Common myeloid progenitor, CD34-positive (primary cell): ENCODE results near the gene PSMA6.
A peak's percentile ranks its signal among the peaks of the same experiment; 100 is the strongest.

Experiments
- CTCF ChIA-PET: fragments of 350-600 bp; sonication (Branson Sonifier 250); formaldehyde crosslinking; loops from one replicate; lab custom pipeline; 2021; ENCODE audit warnings: antibody characterized with exemption; lab: Charles Lee
- POLR2A ChIA-PET: fragments of 350-600 bp; sonication (Branson Sonifier 250); formaldehyde crosslinking; loops from one replicate; lab custom pipeline; 2021; ENCODE audit warnings: antibody characterized with exemption; lab: Charles Lee
- DNase-seq, 3 donors: peaks; one replicate each; pipeline versions ENCODE4 v3.0.0 to v3.0.0-alpha.2; 2013
- H3K27ac ChIP-seq, 2 experiments: 1 replicate in 1 of 2; 2 replicates in 1 of 2; pipeline ENCODE4 v1.7.0; 2013; ENCODE audit warnings: inconsistent platforms in 2 of 2, low read length in 2 of 2, mild to moderate bottlenecking in 2 of 2, low read depth in 1 of 2, moderate library complexity in 1 of 2; ENCODE audit not compliant: severe bottlenecking in 2 of 2, insufficient read depth in 1 of 2, poor library complexity in 1 of 2
- H3K27me3 ChIP-seq, 5 experiments: replicated peaks in 2 of 5; 1 replicate in 3 of 5; 2 replicates in 2 of 5; pipeline versions ENCODE4 v1.6.1 to v1.7.0; 2013; ENCODE audit warnings: low read length in 4 of 5, mild to moderate bottlenecking in 2 of 5, moderate library complexity in 2 of 5, inconsistent platforms in 1 of 5; ENCODE audit not compliant: insufficient read depth in 5 of 5, control insufficient read depth in 4 of 5
- H3K36me3 ChIP-seq, 4 experiments: 1 replicate in 2 of 4; 2 replicates in 2 of 4; pipeline versions ENCODE4 v1.6.1 to v1.7.0; 2013; ENCODE audit warnings: low read length in 3 of 4, control low read depth in 1 of 4, mild to moderate bottlenecking in 1 of 4; ENCODE audit not compliant: control insufficient read depth in 4 of 4, insufficient read depth in 4 of 4
- H3K4me1 ChIP-seq, 4 experiments: 1 replicate in 3 of 4; 2 replicates in 1 of 4; pipeline versions ENCODE4 v1.6.1 to v1.7.1; 2013; ENCODE audit warnings: low read length in 3 of 4, mild to moderate bottlenecking in 3 of 4, control low read depth in 1 of 4, inconsistent platforms in 1 of 4, moderate library complexity in 1 of 4; ENCODE audit not compliant: control insufficient read depth in 4 of 4, insufficient read depth in 4 of 4; ENCODE audit errors: control extremely low read depth in 1 of 4
- H3K4me3 ChIP-seq, 7 experiments: 1 replicate in 4 of 7; 2 replicates in 3 of 7; pipeline versions ENCODE4 v1.5.1 to v1.7.0; 2013; ENCODE audit warnings: mild to moderate bottlenecking in 7 of 7, low read length in 6 of 7, moderate library complexity in 6 of 7, inconsistent platforms in 2 of 7, low read depth in 2 of 7, control low read depth in 1 of 7; ENCODE audit not compliant: insufficient read depth in 4 of 7, control insufficient read depth in 1 of 7; ENCODE audit errors: extremely low read depth in 1 of 7
- H3K9me3 ChIP-seq, 5 experiments: 1 replicate in 4 of 5; 2 replicates in 1 of 5; pipeline versions ENCODE4 v1.6.1 to v1.7.1; 2013; ENCODE audit warnings: low read length in 4 of 5, mild to moderate bottlenecking in 2 of 5, inconsistent platforms in 1 of 5, low read depth in 1 of 5, moderate library complexity in 1 of 5; ENCODE audit not compliant: control insufficient read depth in 4 of 5, insufficient read depth in 2 of 5; ENCODE audit errors: control extremely low read depth in 1 of 5
- WGBS: methylation state at CpG from one replicate; pipeline ENCODE4 v1.1.5; 2013; ENCODE audit not compliant: insufficient coverage; 5-methylcytosine and 5-hydroxymethylcytosine counted together

PSMA6 gene

DNA sequence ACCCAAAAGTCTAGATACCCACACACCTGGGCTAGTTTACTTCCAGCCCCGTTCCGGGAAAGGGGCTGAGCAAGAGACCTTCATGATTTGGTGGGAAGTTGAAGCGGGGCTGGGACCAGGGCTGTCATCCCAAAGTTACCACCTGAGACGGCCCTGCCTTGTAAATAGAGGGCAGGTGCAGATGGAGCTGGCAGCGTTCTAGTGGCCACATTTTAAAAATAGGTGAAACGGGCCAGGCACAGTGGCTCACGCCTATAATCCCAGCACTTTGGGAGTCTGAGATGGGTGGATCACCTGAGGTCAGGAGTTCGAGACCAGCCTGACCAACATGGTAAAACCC, 68.9 kb downstream of the PSMA6 start:
- POLR2A ChIA-PET = no interaction called here
- CTCF ChIA-PET = interaction anchor here (0.9 kb wide), 1 partner anchor 19 kb away, joined by 3 read pairs; no protein-coding TSS in a partner anchor
- H3K9me3 ChIP-seq = no peaks in the 10 kb centered on the region

DNA sequence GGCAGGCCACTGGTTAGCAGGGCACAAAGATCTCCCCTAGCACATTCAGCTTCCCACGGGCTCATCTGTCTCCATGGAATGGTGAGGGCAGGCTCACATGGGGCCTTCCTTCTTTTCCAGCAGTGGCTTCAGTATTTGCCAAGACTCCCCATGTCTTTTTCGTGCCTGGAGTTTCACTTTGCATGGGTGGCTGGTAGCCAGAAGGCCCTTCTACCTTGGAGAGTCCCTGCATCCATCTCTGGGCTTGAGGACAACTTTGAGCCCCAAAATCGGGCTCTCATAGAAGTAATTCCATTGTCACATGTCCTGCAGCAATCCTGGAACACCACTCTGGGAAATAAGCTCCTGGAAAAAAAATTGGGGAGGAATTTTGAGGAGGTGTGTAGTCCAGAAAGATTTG, 70.3 kb downstream of the PSMA6 start:
- ChIA-PET POLR2A (no interaction called here), CTCF (interaction anchor here (1.6 kb wide), 1 partner anchor 15 kb away, joined by 4 read pairs; no protein-coding TSS in a partner anchor)
- no peaks in the 10 kb centered on the region for H3K27me3 ChIP-seq
- H3K4me1 ChIP-seq = peaks cover 14 to 34% (median 29%) of the 10 kb centered on the region in 4 experiments
- no peak for DNase-seq
- WGBS = 81% methylated on average over 2 of the region's 3 CpGs
- H3K27ac ChIP-seq = no peak overlapping the region
- H3K4me3 ChIP-seq = no peak overlapping the region
- H3K36me3 ChIP-seq = no peaks in the 10 kb centered on the region
- H3K9me3 ChIP-seq = no peaks in the 10 kb centered on the region

More for the DNA sequence above, 68.9 kb downstream of the PSMA6 start:
- Histone ChIP-seq H3K4me3 (no peak overlapping the region), H3K36me3 (no peaks in the 10 kb centered on the region), H3K27ac (no peak overlapping the region), H3K27me3 (no peaks in the 10 kb centered on the region), H3K4me1 (peaks cover 6 to 21% (median 17%) of the 10 kb centered on the region in 4 experiments)
- WGBS = 92% methylated on average over 7 of the region's 8 CpGs
- no peak for DNase-seq

DNA sequence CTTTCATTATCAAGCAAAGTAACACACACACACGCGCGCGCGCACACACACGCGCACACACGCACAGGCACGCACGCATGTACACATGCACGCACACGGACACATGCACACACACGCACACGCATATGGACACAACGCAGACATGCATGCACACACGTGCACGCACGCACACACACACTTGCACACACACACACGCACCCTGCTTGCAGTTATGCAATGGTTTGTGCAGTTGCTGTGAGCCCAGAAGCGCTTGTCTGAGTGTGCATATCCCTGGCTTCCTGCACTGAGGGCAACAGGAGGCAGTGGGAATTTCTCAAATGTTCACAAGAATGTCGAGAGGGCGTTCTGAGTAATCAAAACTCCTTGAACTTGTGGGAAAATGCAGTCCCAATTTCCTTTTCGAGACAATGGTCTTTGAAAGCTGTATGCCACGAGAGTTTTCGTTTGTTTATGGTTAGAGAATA, 70.8 kb downstream of the PSMA6 start:
- no peaks in the 10 kb centered on the region for H3K9me3 ChIP-seq
- no peak overlapping the region for H3K4me3 ChIP-seq
- H3K4me1 ChIP-seq = peaks cover 14 to 38% (median 34%) of the 10 kb centered on the region in 4 experiments
- no peak for DNase-seq
- no peaks in the 10 kb centered on the region for H3K27me3 ChIP-seq
- ChIA-PET CTCF (interaction anchor here (0.8 to 10.2 kb wide), 3 partner anchors 15 to 53 kb away, joined by 3 to 110 read pairs (median 4); partner anchors contain the start of gene NFKBIA), POLR2A (no interaction called here)
- WGBS = 96% methylated on average over 25 of the region's 25 CpGs
- H3K36me3 ChIP-seq = no peaks in the 10 kb centered on the region
- no peak overlapping the region for H3K27ac ChIP-seq

GRCh38 chr14:35365130-35366055, 73.2 kb downstream of the PSMA6 start:
- Histone ChIP-seq H3K4me1 (peaks cover 18 to 63% (median 59%) of the 10 kb centered on the region in 4 experiments), H3K27me3 (no peaks in the 10 kb centered on the region), H3K9me3 (no peaks in the 10 kb centered on the region), H3K36me3 (no peaks in the 10 kb centered on the region), H3K4me3 (peak overlapping the region in 1 of 7 experiments; percentile 28), H3K27ac (peak overlapping the region; percentile 89 to 91)
- DNase-seq = peak; percentile 77 to 94 (median 92)
- POLR2A ChIA-PET = interaction anchor here (0.7 to 1.7 kb wide), 9 partner anchors 13 to 81 kb away, joined by 3 to 19 read pairs (median 4); partner anchors contain the start of gene NFKBIA
- CTCF ChIA-PET = interaction anchor here (0.6 to 10.2 kb wide), 17 partner anchors 9 to 120 kb away, joined by 3 to 110 read pairs (median 4); partner anchors contain the start of gene NFKBIA
- 60% methylated on average over 10 of the region's 13 CpGs for WGBS

DNA sequence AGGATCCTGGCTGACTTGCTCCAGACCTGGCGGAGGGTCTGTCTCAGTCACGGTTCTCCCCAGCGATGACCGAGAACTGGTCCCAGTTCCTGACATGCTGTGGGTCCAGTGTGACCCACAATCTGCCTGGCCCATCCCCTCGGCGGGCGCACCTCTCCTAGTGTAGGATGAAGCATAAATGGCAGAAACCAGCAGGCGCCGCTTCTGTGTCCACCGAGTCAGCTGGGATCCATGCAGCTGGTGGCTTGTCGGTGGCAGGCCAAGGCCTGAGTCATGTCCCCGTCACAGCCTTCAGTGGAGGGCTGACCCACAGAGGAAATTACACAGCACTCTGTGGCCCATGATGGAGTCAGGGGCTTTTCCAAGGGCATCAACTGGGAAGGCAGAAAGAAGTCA, 73.9 kb downstream of the PSMA6 start:
- H3K4me3 ChIP-seq = peak overlapping the region in 2 of 7 experiments; percentile 14 to 48
- peak; percentile 87 to 96 (median 96) for DNase-seq
- ChIA-PET POLR2A (interaction anchor here (0.8 to 1.7 kb wide), 6 partner anchors 14 to 82 kb away, joined by 3 to 19 read pairs (median 6); partner anchors contain the start of gene NFKBIA), CTCF (interaction anchor here (0.6 to 10.2 kb wide), 15 partner anchors 10 to 120 kb away, joined by 3 to 110 read pairs (median 4); partner anchors contain the start of gene NFKBIA)
- WGBS = 60% methylated on average over 11 of the region's 12 CpGs
- peak overlapping the region; percentile 89 to 91 for H3K27ac ChIP-seq
- H3K9me3 ChIP-seq = peaks cover 0 to 3% (median 0%) of the 10 kb centered on the region in 5 experiments
- no peaks in the 10 kb centered on the region for H3K27me3 ChIP-seq
- peaks cover 18 to 65% (median 61%) of the 10 kb centered on the region in 4 experiments for H3K4me1 ChIP-seq
- H3K36me3 ChIP-seq = no peaks in the 10 kb centered on the region

GRCh38 chr14:35366521-35366976, 74.4 kb downstream of the PSMA6 start:
- ChIA-PET CTCF (interaction anchor here (1.1 to 10.2 kb wide), 15 partner anchors 9 to 119 kb away, joined by 3 to 110 read pairs (median 7); partner anchors contain the start of genes NFKBIA and PSMA6), POLR2A (interaction anchor here (0.8 to 1.6 kb wide), 5 partner anchors 14 to 82 kb away, joined by 3 to 19 read pairs (median 6); partner anchors contain the start of gene NFKBIA)
- Histone ChIP-seq H3K27me3 (no peaks in the 10 kb centered on the region), H3K36me3 (no peaks in the 10 kb centered on the region), H3K4me3 (peak overlapping the region in 3 of 7 experiments; percentile 14 to 48 (median 41)), H3K4me1 (peaks cover 18 to 65% (median 61%) of the 10 kb centered on the region in 4 experiments), H3K27ac (peak overlapping the region; percentile 89 to 91), H3K9me3 (peaks cover 0 to 6% (median 0%) of the 10 kb centered on the region in 5 experiments)
- 89% methylated on average over 8 of the region's 8 CpGs for whole genome bisulfite sequencing
- DNase-seq = no peak
